PC-3 (cell line): Measurements from ENCODE around the gene FSTL1. TPM values are rescaled to one million over a fixed set of nuclear protein-coding genes. Genes with fewer than 3 reads are reported as not detected.

Experiments used
- ATAC-seq: fragments of 200-7000 bp; cut with Tn5 transposase; 2 replicates; pipeline ENCODE4 v1.9.1; 2020; ENCODE audit warnings: mild to moderate bottlenecking, moderate library complexity
- BruUV-seq: library from RNA; stranded (reverse); fragments of 400-500 nt; replicated peaks from 2 replicates; lab custom pipeline; 2021; lab: Mats Ljungman, UMichigan
- CTCF ChIA-PET: fragments of 300-600 bp; sonication (Branson Sonifier 250); formaldehyde crosslinking; loops from one replicate; lab custom pipeline; 2022; ENCODE audit warnings: antibody characterized with exemption; lab: Charles Lee
- POLR2A ChIA-PET: fragments of 300-600 bp; sonication (Branson Sonifier 250); formaldehyde crosslinking; loops from one replicate; lab custom pipeline; 2022; ENCODE audit warnings: antibody characterized with exemption; ENCODE audit not compliant: unreplicated experiment; lab: Charles Lee
- DNase-seq: peaks from one replicate; pipeline ENCODE4 v3.0.0-alpha.2; 2015
- H2AFZ ChIP-seq: fragments of 300-600 bp; sonication (generic); 2 replicates; pipeline ENCODE4 v1.6.0; 2016; ENCODE audit warnings: antibody characterized with exemption, low read length
- H3F3A ChIP-seq: fragments of 300-600 bp; sonication (generic); one replicate; pipeline ENCODE4 v1.6.0; 2017; ENCODE audit warnings: antibody characterized with exemption, low read length, control low read depth, mild to moderate bottlenecking; ENCODE audit not compliant: unreplicated experiment
- H3K27ac ChIP-seq: fragments of 300-600 bp; sonication (generic); 2 replicates; pipeline ENCODE4 v1.5.1; 2016; ENCODE audit warnings: mild to moderate bottlenecking, low read length
- H3K27me3 ChIP-seq: fragments of 300-600 bp; sonication (generic); 2 replicates; pipeline ENCODE4 v1.6.1; 2016; ENCODE audit warnings: low read length, mixed read lengths
- H3K36me3 ChIP-seq: fragments of 300-600 bp; sonication (generic); 2 replicates; pipeline ENCODE4 v1.6.1; 2016; ENCODE audit warnings: low read depth, mixed run types, low read length, mixed read lengths
- H3K4me1 ChIP-seq: fragments of 300-600 bp; sonication (generic); 2 replicates; pipeline ENCODE4 v1.5.1; 2016; ENCODE audit warnings: low read length; ENCODE audit not compliant: insufficient read depth
- H3K4me2 ChIP-seq: fragments of 300-600 bp; sonication (generic); 2 replicates; pipeline ENCODE4 v1.6.0; 2016; ENCODE audit warnings: low read length
- H3K4me3 ChIP-seq: fragments of 300-600 bp; sonication (generic); 2 replicates; pipeline ENCODE4 v1.5.1; 2016; ENCODE audit warnings: mild to moderate bottlenecking, low read length, mixed read lengths
- H3K79me2 ChIP-seq: fragments of 300-600 bp; sonication (generic); 2 replicates; pipeline ENCODE4 v1.6.1; 2017; ENCODE audit warnings: low read length, mixed read lengths
- H3K9ac ChIP-seq: fragments of 300-600 bp; sonication (generic); 2 replicates; pipeline ENCODE4 v1.6.0; 2016; ENCODE audit warnings: mild to moderate bottlenecking, low read length
- H3K9me2 ChIP-seq: fragments of 300-600 bp; sonication (generic); replicated peaks from 2 replicates; pipeline ENCODE4 v1.6.1; 2016; ENCODE audit warnings: mixed run types, low read length, mixed read lengths
- H3K9me3 ChIP-seq: fragments of 300-600 bp; sonication (generic); 2 replicates; pipeline ENCODE4 v1.6.1; 2016; ENCODE audit warnings: low read length, mixed read lengths
- H4K20me1 ChIP-seq: fragments of 300-600 bp; sonication (generic); 2 replicates; pipeline ENCODE4 v1.6.1; 2016; ENCODE audit warnings: low read length, mixed read lengths
- EZH2 ChIP-seq: fragments of 300-600 bp; sonication (generic); IDR thresholded peaks from one replicate; pipeline ENCODE4 v1.6.1; 2017; ENCODE audit warnings: antibody characterized with exemption, mild to moderate bottlenecking, low read length; ENCODE audit not compliant: unreplicated experiment
- EZH2phosphoT487 ChIP-seq: fragments of 300-600 bp; sonication (generic); IDR thresholded peaks from 2 replicates; pipeline ENCODE4 v1.6.1; 2018; ENCODE audit warnings: mild to moderate bottlenecking, antibody characterized with exemption, low read length, borderline replicate concordance
- intact Hi-C: fragments of 100-400 bp; cut with micrococcal nuclease; formaldehyde crosslinking; loops from 2 replicates; pipeline ENCODE4 v1.9.0; 2023
- total RNA-seq: library from RNA; depleted of rRNA; stranded (reverse); fragments of >200 nt; gene quantifications from 2 replicates; pipeline ENCODE4 v1.2.3, GENCODE V29; 2014
- TF ChIP-seq, protein P1 (sequence below): fragments of 300-600 bp; sonication (generic); conservative IDR thresholded peaks from 2 replicates; pipeline ENCODE4 v1.5.1; 2017; ENCODE audit warnings: antibody characterized with exemption, low read depth, mild to moderate bottlenecking, low read length

The FSTL1 gene
- total RNA-seq, 1 experiment from 2014 or later = 178 TPM

GRCh38 chr3:120402257-120402656, 48.5 kb downstream of the FSTL1 start:
- Histone ChIP-seq H4K20me1 (no peaks in the 10 kb centered on the region; the same call in 1 of the 2 replicates), H3K4me3 (no peak overlapping the region), H3K27me3 (no peaks in the 10 kb centered on the region), H3K9ac (no peak overlapping the region), H2AFZ (no peak overlapping the region), H3K9me3 (no peaks in the 10 kb centered on the region), H3K36me3 (peaks cover 72% of the 10 kb centered on the region), H3K27ac (no peak overlapping the region), H3K4me2 (no peak overlapping the region), H3K79me2 (no peaks in the 10 kb centered on the region), H3K4me1 (no peaks in the 10 kb centered on the region), H3K9me2 (no peaks in the 10 kb centered on the region), H3F3A (no peaks in the 10 kb centered on the region)
- POLR2A ChIA-PET = no interaction called here
- CTCF ChIA-PET = no interaction called here
- DNase-seq (no peak), ATAC-seq (no peak)
- TF ChIP-seq EZH2phosphoT487 (no peak), EZH2 (no peak)
- TF ChIP-seq, protein P1, sequence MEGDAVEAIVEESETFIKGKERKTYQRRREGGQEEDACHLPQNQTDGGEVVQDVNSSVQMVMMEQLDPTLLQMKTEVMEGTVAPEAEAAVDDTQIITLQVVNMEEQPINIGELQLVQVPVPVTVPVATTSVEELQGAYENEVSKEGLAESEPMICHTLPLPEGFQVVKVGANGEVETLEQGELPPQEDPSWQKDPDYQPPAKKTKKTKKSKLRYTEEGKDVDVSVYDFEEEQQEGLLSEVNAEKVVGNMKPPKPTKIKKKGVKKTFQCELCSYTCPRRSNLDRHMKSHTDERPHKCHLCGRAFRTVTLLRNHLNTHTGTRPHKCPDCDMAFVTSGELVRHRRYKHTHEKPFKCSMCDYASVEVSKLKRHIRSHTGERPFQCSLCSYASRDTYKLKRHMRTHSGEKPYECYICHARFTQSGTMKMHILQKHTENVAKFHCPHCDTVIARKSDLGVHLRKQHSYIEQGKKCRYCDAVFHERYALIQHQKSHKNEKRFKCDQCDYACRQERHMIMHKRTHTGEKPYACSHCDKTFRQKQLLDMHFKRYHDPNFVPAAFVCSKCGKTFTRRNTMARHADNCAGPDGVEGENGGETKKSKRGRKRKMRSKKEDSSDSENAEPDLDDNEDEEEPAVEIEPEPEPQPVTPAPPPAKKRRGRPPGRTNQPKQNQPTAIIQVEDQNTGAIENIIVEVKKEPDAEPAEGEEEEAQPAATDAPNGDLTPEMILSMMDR = no peak
- BruUV-seq = no TSS peak
- intact Hi-C loops = loop anchor here (1.0 kb wide), 1 partner anchor 8 kb away; no protein-coding TSS in a partner anchor

- no peaks in the 10 kb centered on the region; the same call in 1 of the 2 replicates for H4K20me1 ChIP-seq
- CTCF ChIA-PET = no interaction called here
- POLR2A ChIA-PET = no interaction called here
- no peak overlapping the region for H2AFZ ChIP-seq
- no peak overlapping the region for H3K4me2 ChIP-seq
- H3K9ac ChIP-seq = no peak overlapping the region
- no peaks in the 10 kb centered on the region for H3K9me3 ChIP-seq
- intact Hi-C loops = no loop called here
- TF ChIP-seq EZH2 (no peak), EZH2phosphoT487 (no peak)
- TF ChIP-seq, protein P1 = no peak
- ATAC-seq (no peak), DNase-seq (no peak)
- H3K79me2 ChIP-seq = no peaks in the 10 kb centered on the region
- no peak overlapping the region for H3K4me3 ChIP-seq
- no peak overlapping the region for H3K27ac ChIP-seq
- H3K36me3 ChIP-seq = peaks cover 86% of the 10 kb centered on the region
- BruUV-seq = no TSS peak
- no peaks in the 10 kb centered on the region for H3K4me1 ChIP-seq
- no peaks in the 10 kb centered on the region for H3K9me2 ChIP-seq
- H3K27me3 ChIP-seq = no peaks in the 10 kb centered on the region
- no peaks in the 10 kb centered on the region for H3F3A ChIP-seq
Observed at GRCh38 chr3:120399372-120399771, 51.4 kb downstream of the FSTL1 start.

GRCh38 chr3:120396469-120396868, 54.3 kb downstream of the FSTL1 start:
- no peak overlapping the region for H3K4me3 ChIP-seq
- H3K36me3 ChIP-seq = peaks cover 72% of the 10 kb centered on the region
- H3K4me2 ChIP-seq = no peak overlapping the region
- H3K4me1 ChIP-seq = no peaks in the 10 kb centered on the region
- H3K79me2 ChIP-seq = no peaks in the 10 kb centered on the region
- CTCF ChIA-PET = no interaction called here
- no peak overlapping the region for H2AFZ ChIP-seq
- no peaks in the 10 kb centered on the region for H3K9me2 ChIP-seq
- H3K9me3 ChIP-seq = no peaks in the 10 kb centered on the region
- DNase-seq = no peak
- H3K27ac ChIP-seq = no peak overlapping the region
- POLR2A ChIA-PET = no interaction called here
- H3K27me3 ChIP-seq = no peaks in the 10 kb centered on the region
- no peak overlapping the region for H3K9ac ChIP-seq
- ATAC-seq = no peak
- no TSS peak for BruUV-seq
- intact Hi-C loops = no loop called here
- no peaks in the 10 kb centered on the region for H3F3A ChIP-seq
- H4K20me1 ChIP-seq = no peaks in the 10 kb centered on the region; the same call in 1 of the 2 replicates
- TF ChIP-seq EZH2 = no peak
